GM12878 (cell line): ENCODE measurements around the gene SVOP. TPM values are rescaled to one million over a fixed set of nuclear protein-coding genes. Genes with fewer than 3 reads are reported as not detected.

Experiments
- CTCF ChIP-seq, 3 experiments: IDR thresholded peaks in 2 of 3; conservative IDR thresholded peaks in 1 of 3; 2 replicates each; pipeline ENCODE4 v1.5.1; 2011; ENCODE audit warnings: low read depth in 3 of 3, low read length in 3 of 3, mild to moderate bottlenecking in 3 of 3, control low read depth in 2 of 3, moderate library complexity in 2 of 3, inconsistent platforms in 1 of 3, mixed read lengths in 1 of 3; ENCODE audit not compliant: control insufficient read depth in 2 of 3, insufficient read depth in 1 of 3; ENCODE audit errors: extremely low read depth in 1 of 3
- E2F4 ChIP-seq: IDR thresholded peaks from 2 replicates; pipeline ENCODE4 v1.6.1; 2012; ENCODE audit warnings: low read depth, low read length, improper control_type of control experiment
- EED ChIP-seq: sonication (generic); IDR thresholded peaks from 2 replicates; pipeline ENCODE4 v1.6.1; 2016; ENCODE audit warnings: antibody characterized with exemption, low read depth
- EGR1 ChIP-seq, 2 experiments: IDR thresholded peaks; 1 replicate in 1 of 2; 2 replicates in 1 of 2; pipeline ENCODE4 v1.6.1; 2011 to 2012; ENCODE audit warnings: low read depth in 2 of 2, low read length in 2 of 2, borderline replicate concordance in 1 of 2, mild to moderate bottlenecking in 1 of 2, moderate library complexity in 1 of 2
- MAX ChIP-seq: IDR thresholded peaks from 2 replicates; pipeline ENCODE4 v1.6.1; 2012; ENCODE audit warnings: low read depth, low read length, improper control_type of control experiment
- MYB ChIP-seq: fragments of 150-350 bp; IDR thresholded peaks from 2 replicates; pipeline ENCODE4 v1.6.1; 2014; ENCODE audit warnings: mild to moderate bottlenecking, low read depth, low read length, borderline replicate concordance
- NFIC ChIP-seq: IDR thresholded peaks from 2 replicates; pipeline ENCODE4 v1.6.1; 2012; ENCODE audit warnings: low read depth, mild to moderate bottlenecking, inconsistent platforms, low read length, moderate library complexity
- PKNOX1 ChIP-seq: fragments of 450-650 bp; IDR thresholded peaks from 2 replicates; pipeline ENCODE4 v1.6.1; 2016; ENCODE audit warnings: mild to moderate bottlenecking
- POU2F2 ChIP-seq: IDR thresholded peaks from 3 replicates; pipeline ENCODE4 v1.6.1; 2011; ENCODE audit warnings: low read depth, mild to moderate bottlenecking, low read length, borderline replicate concordance
- STAT1 ChIP-seq: fragments of 450-650 bp; conservative IDR thresholded peaks from 2 replicates; pipeline ENCODE4 v1.6.1; 2014; ENCODE audit warnings: antibody characterized with exemption, mild to moderate bottlenecking
- TARDBP ChIP-seq: IDR thresholded peaks from 2 replicates; pipeline ENCODE4 v1.6.1; 2016; ENCODE audit warnings: borderline replicate concordance
- TBL1XR1 ChIP-seq: IDR thresholded peaks from 2 replicates; pipeline ENCODE4 v1.6.1; 2012; ENCODE audit warnings: low read depth, low read length, improper control_type of control experiment
- ZZZ3 ChIP-seq: IDR thresholded peaks from 2 replicates; pipeline ENCODE4 v1.6.1; 2011; ENCODE audit warnings: low read depth; ENCODE audit not compliant: control insufficient read depth, insufficient read length
- polyA plus RNA-seq, 11 experiments: library from polyadenylated mRNA; depleted of rRNA in 4 of 11; unstranded in 6 of 11; stranded (reverse) in 5 of 11; fragments of >200 nt; fragmentation: Nextera tagmentation in 4 of 11; fragmentation: Illumina TruSeq in 1 of 11; extraction: Ambion mirVana in 4 of 11; extraction: Trizol in 1 of 11; gene quantifications; 1 replicate in 1 of 11; 2 replicates in 10 of 11; pipeline versions ENCODE4 v1.2.1 to v1.2.3, GENCODE V29; 2011 to 2016; ENCODE audit warnings: inconsistent platforms in 2 of 11, missing spikeins in 2 of 11, low read depth in 1 of 11
- total RNA-seq, 4 experiments: library from RNA; depleted of rRNA in 3 of 4; stranded (reverse); fragments of >200 nt in 3 of 4; fragmentation: Illumina TruSeq in 1 of 4; extraction: Trizol in 1 of 4; gene quantifications; 2 replicates each; pipeline versions ENCODE4 v1.2.1 to v1.2.3, GENCODE V29; 2013 to 2021
- TF ChIP-seq, protein P1 (sequence below): fragments of 450-650 bp; IDR thresholded peaks from 2 replicates; pipeline ENCODE4 v1.6.1; 2017; ENCODE audit warnings: antibody characterized with exemption, mild to moderate bottlenecking, moderate library complexity
- TF ChIP-seq, protein P2 (sequence below): IDR thresholded peaks from 2 replicates; pipeline ENCODE4 v1.6.1; 2011; ENCODE audit warnings: low read depth, mild to moderate bottlenecking, low read length, moderate library complexity, borderline replicate concordance; ENCODE audit errors: extremely low read depth

The SVOP gene
- total and polyA plus RNA-seq, 10 of the 15 experiments (the other 5 are each of a cell fraction or from before 2014, with no cell fraction given) = under 0.01 TPM; not detected in 9

DNA sequence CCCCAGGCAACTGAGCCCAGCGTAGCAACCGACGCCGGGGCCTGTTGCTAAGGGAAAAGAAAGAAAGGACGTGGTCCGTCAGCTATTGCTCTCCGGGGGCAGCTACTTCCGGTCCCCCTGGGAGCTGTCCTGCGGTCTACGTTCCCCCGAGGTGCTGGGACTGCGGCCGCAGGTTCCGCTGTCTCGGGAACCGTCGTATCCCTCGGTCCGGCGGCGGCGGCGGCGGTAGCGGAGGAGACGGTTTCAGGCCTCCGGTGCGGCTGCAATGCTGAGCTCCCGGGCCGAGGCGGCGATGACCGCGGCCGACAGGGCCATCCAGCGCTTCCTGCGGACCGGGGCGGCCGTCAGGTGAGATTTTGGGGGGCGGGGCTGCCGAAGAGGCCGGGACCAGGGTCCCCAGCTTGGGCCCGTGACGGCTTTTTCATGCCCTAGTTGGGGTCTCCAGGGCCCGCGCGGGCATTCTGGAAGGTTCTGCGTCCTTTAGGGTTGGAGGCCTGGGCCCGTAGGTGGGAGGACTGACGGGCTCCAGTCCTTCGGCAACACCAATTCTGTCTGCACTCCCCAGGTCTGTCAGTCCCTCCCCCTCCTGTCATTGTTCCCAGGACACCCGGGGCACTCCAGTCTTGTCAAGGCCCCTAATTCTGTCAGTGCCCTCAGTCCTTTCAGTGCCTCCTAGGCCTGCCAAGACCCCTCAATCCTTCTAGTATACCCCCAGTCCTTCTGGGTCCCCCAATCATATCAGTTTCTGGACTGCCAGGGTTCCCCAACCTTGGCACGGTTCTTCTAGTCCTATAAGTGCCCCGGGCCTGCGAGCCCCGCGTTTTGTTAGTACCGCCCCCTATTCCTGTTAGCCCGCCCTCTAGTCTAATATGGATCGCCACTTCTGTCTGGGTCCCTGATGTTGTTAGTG, 31.8 kb upstream of the SVOP start, which contains the start of gene USP30 (continued):
- TF ChIP-seq STAT1 = peak; percentile 100
- peak; percentile 91; the same call in 2 of the 3 replicates for TF ChIP-seq POU2F2
- no peak for TF ChIP-seq E2F4
- TF ChIP-seq, protein P1, sequence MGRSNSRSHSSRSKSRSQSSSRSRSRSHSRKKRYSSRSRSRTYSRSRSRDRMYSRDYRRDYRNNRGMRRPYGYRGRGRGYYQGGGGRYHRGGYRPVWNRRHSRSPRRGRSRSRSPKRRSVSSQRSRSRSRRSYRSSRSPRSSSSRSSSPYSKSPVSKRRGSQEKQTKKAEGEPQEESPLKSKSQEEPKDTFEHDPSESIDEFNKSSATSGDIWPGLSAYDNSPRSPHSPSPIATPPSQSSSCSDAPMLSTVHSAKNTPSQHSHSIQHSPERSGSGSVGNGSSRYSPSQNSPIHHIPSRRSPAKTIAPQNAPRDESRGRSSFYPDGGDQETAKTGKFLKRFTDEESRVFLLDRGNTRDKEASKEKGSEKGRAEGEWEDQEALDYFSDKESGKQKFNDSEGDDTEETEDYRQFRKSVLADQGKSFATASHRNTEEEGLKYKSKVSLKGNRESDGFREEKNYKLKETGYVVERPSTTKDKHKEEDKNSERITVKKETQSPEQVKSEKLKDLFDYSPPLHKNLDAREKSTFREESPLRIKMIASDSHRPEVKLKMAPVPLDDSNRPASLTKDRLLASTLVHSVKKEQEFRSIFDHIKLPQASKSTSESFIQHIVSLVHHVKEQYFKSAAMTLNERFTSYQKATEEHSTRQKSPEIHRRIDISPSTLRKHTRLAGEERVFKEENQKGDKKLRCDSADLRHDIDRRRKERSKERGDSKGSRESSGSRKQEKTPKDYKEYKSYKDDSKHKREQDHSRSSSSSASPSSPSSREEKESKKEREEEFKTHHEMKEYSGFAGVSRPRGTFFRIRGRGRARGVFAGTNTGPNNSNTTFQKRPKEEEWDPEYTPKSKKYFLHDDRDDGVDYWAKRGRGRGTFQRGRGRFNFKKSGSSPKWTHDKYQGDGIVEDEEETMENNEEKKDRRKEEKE = no peak
- TF ChIP-seq, protein P2, sequence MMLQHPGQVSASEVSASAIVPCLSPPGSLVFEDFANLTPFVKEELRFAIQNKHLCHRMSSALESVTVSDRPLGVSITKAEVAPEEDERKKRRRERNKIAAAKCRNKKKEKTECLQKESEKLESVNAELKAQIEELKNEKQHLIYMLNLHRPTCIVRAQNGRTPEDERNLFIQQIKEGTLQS = no peak
- TF ChIP-seq MAX = 0 out of 2 replicates have a peak, but pooled peaks have one; percentile 46
- no peak for TF ChIP-seq NFIC
- peak; percentile 56; the same call in 1 of the 2 replicates for TF ChIP-seq TBL1XR1
- TF ChIP-seq CTCF (IDR thresholded peaks at IDR 0.05 in 2 of 3, conservative IDR thresholded peaks at IDR 0.05 in 1 of 3; ENCODE audit: control insufficient read depth in 2 of 3, extremely low read depth in 1 of 3, insufficient read depth in 1 of 3, low read depth in 3 of 3, low read length in 3 of 3) = no peak
- peak; percentile 79 for TF ChIP-seq EED
- peak; percentile 95 for TF ChIP-seq TARDBP
- TF ChIP-seq MYB = 0 out of 2 replicates have a peak, but pooled peaks have one; percentile 38
- TF ChIP-seq EGR1 (IDR thresholded peaks at IDR 0.05; ENCODE audit: borderline replicate concordance in 1 of 2, low read depth in 2 of 2, low read length in 2 of 2) = peak; percentile 63 to 94
- peak; percentile 72 for TF ChIP-seq ZZZ3
- peak; percentile 80 for TF ChIP-seq PKNOX1
